ENCODE data around the gene HTR2A. TPM values are rescaled to one million over a fixed set of nuclear protein-coding genes. Genes with fewer than 3 reads are reported as not detected.

Gene HTR2A
- 1 to 10 TPM in 2 of 8 experiments, under 1 TPM in 6; 0.08 to 8.3 (median 0.62) TPM for total RNA-seq

- Histone ChIP-seq H3K4me3 (peak within 1 kb of the TSS in 4 of 5 donors; percentile 9 to 21 (median 12)), H3K27ac (no peak within 1 kb of the TSS), H3K4me1 (replicated peaks in 1 of 2) (peaks cover 12 to 13% of the 10 kb centered on the region in 2 donors)
- ATAC-seq (replicated peaks in 6 of 8), result peak; percentile 23 to 75 (median 66)
- in situ Hi-C loops (cut with MboI; ENCODE audit: low pct_unique_long_range_greater_than_20kb in 2 of 9, low sequenced_read_pairs in 9 of 9, unreplicated experiment in 9 of 9), result no loop called here
- 0 to 51% (median 25%) methylated on average over 2 to 10 of the region's 13 CpGs for WGBS, 10 experiments
Observed at GRCh38 chr13:46896341-46897137, at the start of gene HTR2A. HTR2A (minus strand) TSS chr13:46897053; CDS start chr13:46895906, 1,147 bp downstream.

- Histone ChIP-seq H3K27ac (no peak overlapping the region), H3K4me1 (replicated peaks in 1 of 2) (no peaks in the 10 kb centered on the region), H3K4me3 (no peak overlapping the region)
- 89 to 90% methylated on average over 2 to 4 of the region's 4 CpGs; no CpG with 5 or more reads in 8 of the 10 experiments for WGBS, 10 experiments
- ATAC-seq (replicated peaks in 6 of 8), result no peak
- in situ Hi-C loops (cut with MboI; ENCODE audit: low pct_unique_long_range_greater_than_20kb in 2 of 9, low sequenced_read_pairs in 9 of 9, unreplicated experiment in 9 of 9), result no loop called here
Observed at GRCh38 chr13:46936525-46936924, 39.7 kb upstream of the HTR2A start.

GRCh38 chr13:46934749-46935148, 37.9 kb upstream of the HTR2A start:
- Histone ChIP-seq H3K4me1 (replicated peaks in 1 of 2) (no peaks in the 10 kb centered on the region), H3K27ac (no peak overlapping the region), H3K4me3 (no peak overlapping the region)
- ATAC-seq (replicated peaks in 6 of 8), result no peak
- 0 to 83% (median 17%) methylated on average over 1 of the region's 1 CpG; no CpG with 5 or more reads in 5 of the 10 experiments for WGBS, 10 experiments
- in situ Hi-C loops (cut with MboI; ENCODE audit: low pct_unique_long_range_greater_than_20kb in 2 of 9, low sequenced_read_pairs in 9 of 9, unreplicated experiment in 9 of 9), result no loop called here

- in situ Hi-C loops (cut with MboI; ENCODE audit: low pct_unique_long_range_greater_than_20kb in 2 of 9, low sequenced_read_pairs in 9 of 9, unreplicated experiment in 9 of 9), result no loop called here
- ATAC-seq (replicated peaks in 6 of 8), result peak in 2 of 8 experiments; percentile 22 to 71
- Histone ChIP-seq H3K4me3 (no peak overlapping the region), H3K4me1 (replicated peaks in 1 of 2) (no peaks in the 10 kb centered on the region), H3K27ac (no peak overlapping the region)
- 19 to 83% (median 70%) methylated on average over 2 to 5 of the region's 5 CpGs for WGBS, 10 experiments
Observed at GRCh38 chr13:46926916-46927590, 30.2 kb upstream of the HTR2A start.

GRCh38 chr13:46925486-46925885, 28.6 kb upstream of the HTR2A start:
- no peaks in the 10 kb centered on the region for H3K4me1 ChIP-seq (replicated peaks in 1 of 2)
- no peak overlapping the region for H3K27ac ChIP-seq
- in situ Hi-C loops (cut with MboI; ENCODE audit: low pct_unique_long_range_greater_than_20kb in 2 of 9, low sequenced_read_pairs in 9 of 9, unreplicated experiment in 9 of 9), result no loop called here
- ATAC-seq (replicated peaks in 6 of 8), result peak in 2 of 8 experiments; percentile 53 to 54
- H3K4me3 ChIP-seq, result no peak overlapping the region
- WGBS, 10 experiments, result 0 to 100% (median 100%) methylated on average over 1 of the region's 1 CpG; no CpG with 5 or more reads in 3 of the 10 experiments

- whole genome bisulfite sequencing, 10 experiments, result 11 to 90% (median 63%) methylated on average over 1 to 2 of the region's 2 CpGs; no CpG with 5 or more reads in 4 of the 10 experiments
- no peak overlapping the region for H3K27ac ChIP-seq
- in situ Hi-C loops (cut with MboI; ENCODE audit: low pct_unique_long_range_greater_than_20kb in 2 of 9, low sequenced_read_pairs in 9 of 9, unreplicated experiment in 9 of 9), result no loop called here
- H3K4me3 ChIP-seq, result no peak overlapping the region
- H3K4me1 ChIP-seq (replicated peaks in 1 of 2), result peaks cover 0 to 4% of the 10 kb centered on the region in 2 donors
- no peak for ATAC-seq (replicated peaks in 6 of 8)
Observed at GRCh38 chr13:46914341-46914740, 17.5 kb upstream of the HTR2A start.

GRCh38 chr13:46913757-46914156, 16.9 kb upstream of the HTR2A start:
- no peak overlapping the region for H3K27ac ChIP-seq
- H3K4me3 ChIP-seq, result no peak overlapping the region
- peaks cover 0 to 4% of the 10 kb centered on the region in 2 donors for H3K4me1 ChIP-seq (replicated peaks in 1 of 2)
- ATAC-seq (replicated peaks in 6 of 8), result no peak
- in situ Hi-C loops (cut with MboI; ENCODE audit: low pct_unique_long_range_greater_than_20kb in 2 of 9, low sequenced_read_pairs in 9 of 9, unreplicated experiment in 9 of 9), result no loop called here
- WGBS, 10 experiments, result 50 to 100% (median 75%) methylated on average over 1 of the region's 1 CpG; no CpG with 5 or more reads in 3 of the 10 experiments

- no peak overlapping the region for H3K4me3 ChIP-seq
- 54 to 100% (median 88%) methylated on average over 2 to 3 of the region's 3 CpGs; no CpG with 5 or more reads in 1 of the 10 experiments for WGBS, 10 experiments
- ATAC-seq (replicated peaks in 6 of 8), result no peak
- in situ Hi-C loops (cut with MboI; ENCODE audit: low pct_unique_long_range_greater_than_20kb in 2 of 9, low sequenced_read_pairs in 9 of 9, unreplicated experiment in 9 of 9), result no loop called here
- no peak overlapping the region for H3K27ac ChIP-seq
- H3K4me1 ChIP-seq (replicated peaks in 1 of 2), result no peaks in the 10 kb centered on the region
Observed at GRCh38 chr13:46909042-46909441, 12.2 kb upstream of the HTR2A start.

GRCh38 chr13:46908501-46908900, 11.6 kb upstream of the HTR2A start:
- Histone ChIP-seq H3K4me3 (no peak overlapping the region), H3K4me1 (replicated peaks in 1 of 2) (no peaks in the 10 kb centered on the region), H3K27ac (no peak overlapping the region)
- 10 to 92% (median 62%) methylated on average over 1 to 2 of the region's 2 CpGs; no CpG with 5 or more reads in 2 of the 10 experiments for WGBS, 10 experiments
- in situ Hi-C loops (cut with MboI; ENCODE audit: low pct_unique_long_range_greater_than_20kb in 2 of 9, low sequenced_read_pairs in 9 of 9, unreplicated experiment in 9 of 9), result no loop called here
- no peak for ATAC-seq (replicated peaks in 6 of 8)

GRCh38 chr13:46906405-46906804, 9.6 kb upstream of the HTR2A start:
- in situ Hi-C loops (cut with MboI; ENCODE audit: low pct_unique_long_range_greater_than_20kb in 2 of 9, low sequenced_read_pairs in 9 of 9, unreplicated experiment in 9 of 9), result no loop called here

GRCh38 chr13:46905249-46905648, 8.4 kb upstream of the HTR2A start:
- Histone ChIP-seq H3K4me1 (replicated peaks in 1 of 2) (no peaks in the 10 kb centered on the region), H3K27ac (no peak overlapping the region), H3K4me3 (no peak overlapping the region)
- in situ Hi-C loops (cut with MboI; ENCODE audit: low pct_unique_long_range_greater_than_20kb in 2 of 9, low sequenced_read_pairs in 9 of 9, unreplicated experiment in 9 of 9), result no loop called here
- ATAC-seq (replicated peaks in 6 of 8), result peak in 2 of 8 experiments; percentile 28 to 60
- WGBS, 10 experiments, result 40 to 100% (median 71%) methylated on average over 1 to 3 of the region's 3 CpGs; no CpG with 5 or more reads in 4 of the 10 experiments

More at GRCh38 chr13:46906405-46906804, 9.6 kb upstream of the HTR2A start:
- Histone ChIP-seq H3K4me1 (replicated peaks in 1 of 2) (no peaks in the 10 kb centered on the region), H3K4me3 (no peak overlapping the region), H3K27ac (no peak overlapping the region)
- peak in 2 of 8 experiments; percentile 32 to 75 for ATAC-seq (replicated peaks in 6 of 8)

GRCh38 chr13:46903748-46904147, 6.9 kb upstream of the HTR2A start:
- H3K4me1 ChIP-seq (replicated peaks in 1 of 2), result no peaks in the 10 kb centered on the region
- in situ Hi-C loops (cut with MboI; ENCODE audit: low pct_unique_long_range_greater_than_20kb in 2 of 9, low sequenced_read_pairs in 9 of 9, unreplicated experiment in 9 of 9), result no loop called here
- WGBS, 10 experiments, result 0 to 86% (median 17%) methylated on average over 1 of the region's 1 CpG; no CpG with 5 or more reads in 3 of the 10 experiments
- peak in 6 of 8 experiments; percentile 24 to 40 (median 30) for ATAC-seq (replicated peaks in 6 of 8)
- H3K4me3 ChIP-seq, result no peak overlapping the region
- no peak overlapping the region for H3K27ac ChIP-seq

- Histone ChIP-seq H3K27ac (no peak overlapping the region), H3K4me1 (replicated peaks in 1 of 2) (peaks cover 2 to 4% of the 10 kb centered on the region in 2 donors), H3K4me3 (no peak overlapping the region)
- WGBS, 10 experiments, result 20 to 100% (median 67%) methylated on average over 1 of the region's 1 CpG; no CpG with 5 or more reads in 3 of the 10 experiments
- no peak for ATAC-seq (replicated peaks in 6 of 8)
- in situ Hi-C loops (cut with MboI; ENCODE audit: low pct_unique_long_range_greater_than_20kb in 2 of 9, low sequenced_read_pairs in 9 of 9, unreplicated experiment in 9 of 9), result no loop called here
Observed at GRCh38 chr13:46901721-46902120, 4.9 kb upstream of the HTR2A start.
